ENCODE measurements around the gene ARHGAP15.

DNA sequence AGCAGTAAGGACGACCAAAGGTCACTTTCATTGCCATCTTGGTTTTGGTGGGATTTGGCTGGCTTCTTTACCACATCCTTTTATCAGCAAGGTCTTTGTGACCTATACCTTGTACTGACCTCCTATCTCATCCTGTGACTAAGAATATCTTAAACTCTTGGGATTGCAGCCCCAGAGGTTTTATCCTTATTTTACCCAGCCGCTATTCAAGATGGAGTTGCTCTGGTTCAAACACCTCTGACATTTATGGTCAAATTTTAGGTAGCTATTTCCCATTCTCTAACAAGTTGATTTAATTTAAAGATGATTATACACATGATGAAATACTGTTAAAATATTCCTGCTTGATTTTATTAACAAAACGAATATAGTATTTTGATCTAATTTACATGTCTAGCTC lies 326.1 kb downstream of the ARHGAP15 start:
- TF ChIP-seq, protein P1, sequence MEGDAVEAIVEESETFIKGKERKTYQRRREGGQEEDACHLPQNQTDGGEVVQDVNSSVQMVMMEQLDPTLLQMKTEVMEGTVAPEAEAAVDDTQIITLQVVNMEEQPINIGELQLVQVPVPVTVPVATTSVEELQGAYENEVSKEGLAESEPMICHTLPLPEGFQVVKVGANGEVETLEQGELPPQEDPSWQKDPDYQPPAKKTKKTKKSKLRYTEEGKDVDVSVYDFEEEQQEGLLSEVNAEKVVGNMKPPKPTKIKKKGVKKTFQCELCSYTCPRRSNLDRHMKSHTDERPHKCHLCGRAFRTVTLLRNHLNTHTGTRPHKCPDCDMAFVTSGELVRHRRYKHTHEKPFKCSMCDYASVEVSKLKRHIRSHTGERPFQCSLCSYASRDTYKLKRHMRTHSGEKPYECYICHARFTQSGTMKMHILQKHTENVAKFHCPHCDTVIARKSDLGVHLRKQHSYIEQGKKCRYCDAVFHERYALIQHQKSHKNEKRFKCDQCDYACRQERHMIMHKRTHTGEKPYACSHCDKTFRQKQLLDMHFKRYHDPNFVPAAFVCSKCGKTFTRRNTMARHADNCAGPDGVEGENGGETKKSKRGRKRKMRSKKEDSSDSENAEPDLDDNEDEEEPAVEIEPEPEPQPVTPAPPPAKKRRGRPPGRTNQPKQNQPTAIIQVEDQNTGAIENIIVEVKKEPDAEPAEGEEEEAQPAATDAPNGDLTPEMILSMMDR (IDR thresholded peaks at IDR 0.05) = no peak
- TF ChIP-seq ZFX (IDR thresholded peaks at IDR 0.05; ENCODE audit: borderline replicate concordance) = no peak

Data from 22Rv1 (cell line).